Retinal pigment epithelial cell (primary cell): Measurements from ENCODE around the gene KRTAP2-3.
"Not testable (repeated sequence)": the region's sequence is repeated elsewhere in the genome, so short reads cannot be mapped to it uniquely, and the experiment has no call there.

Source experiments
- DNase-seq: peaks from one replicate; pipeline ENCODE4 v3.0.0-alpha.2; 2010; ENCODE audit warnings: low read depth
- H3K4me3 ChIP-seq: 2 replicates; pipeline ENCODE4 v1.5.1; 2011; ENCODE audit warnings: mild to moderate bottlenecking, low read length, control low read depth, moderate library complexity
- TF ChIP-seq, protein P1 (sequence below): conservative IDR thresholded peaks from 2 replicates; pipeline ENCODE4 v1.5.1; 2011; ENCODE audit warnings: low read depth, low read length, control low read depth, inconsistent platforms

The KRTAP2-3 gene

DNA sequence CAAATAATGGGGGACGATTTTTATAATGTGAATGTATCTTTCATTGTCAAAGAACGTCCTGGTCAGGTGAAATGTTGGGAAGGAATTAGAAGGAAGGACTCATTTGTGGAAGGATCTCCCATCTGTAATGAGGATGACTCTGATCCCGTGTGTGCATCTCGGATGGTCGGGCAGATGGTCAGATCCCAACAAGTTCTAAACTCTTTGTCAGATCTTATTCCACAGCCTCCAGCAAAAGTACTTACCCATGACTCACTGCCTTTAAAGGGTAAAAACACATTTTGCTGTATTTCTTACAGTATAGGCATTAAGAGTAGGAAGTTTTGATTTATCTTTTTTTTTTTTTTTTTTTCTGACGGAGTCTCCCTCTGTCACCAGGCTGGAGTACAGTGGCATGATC is 38.6 kb upstream of the KRTAP2-3 start:
- DNase-seq = no peak
- TF ChIP-seq, protein P1, sequence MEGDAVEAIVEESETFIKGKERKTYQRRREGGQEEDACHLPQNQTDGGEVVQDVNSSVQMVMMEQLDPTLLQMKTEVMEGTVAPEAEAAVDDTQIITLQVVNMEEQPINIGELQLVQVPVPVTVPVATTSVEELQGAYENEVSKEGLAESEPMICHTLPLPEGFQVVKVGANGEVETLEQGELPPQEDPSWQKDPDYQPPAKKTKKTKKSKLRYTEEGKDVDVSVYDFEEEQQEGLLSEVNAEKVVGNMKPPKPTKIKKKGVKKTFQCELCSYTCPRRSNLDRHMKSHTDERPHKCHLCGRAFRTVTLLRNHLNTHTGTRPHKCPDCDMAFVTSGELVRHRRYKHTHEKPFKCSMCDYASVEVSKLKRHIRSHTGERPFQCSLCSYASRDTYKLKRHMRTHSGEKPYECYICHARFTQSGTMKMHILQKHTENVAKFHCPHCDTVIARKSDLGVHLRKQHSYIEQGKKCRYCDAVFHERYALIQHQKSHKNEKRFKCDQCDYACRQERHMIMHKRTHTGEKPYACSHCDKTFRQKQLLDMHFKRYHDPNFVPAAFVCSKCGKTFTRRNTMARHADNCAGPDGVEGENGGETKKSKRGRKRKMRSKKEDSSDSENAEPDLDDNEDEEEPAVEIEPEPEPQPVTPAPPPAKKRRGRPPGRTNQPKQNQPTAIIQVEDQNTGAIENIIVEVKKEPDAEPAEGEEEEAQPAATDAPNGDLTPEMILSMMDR = no peak
- no peak overlapping the region for H3K4me3 ChIP-seq

DNA sequence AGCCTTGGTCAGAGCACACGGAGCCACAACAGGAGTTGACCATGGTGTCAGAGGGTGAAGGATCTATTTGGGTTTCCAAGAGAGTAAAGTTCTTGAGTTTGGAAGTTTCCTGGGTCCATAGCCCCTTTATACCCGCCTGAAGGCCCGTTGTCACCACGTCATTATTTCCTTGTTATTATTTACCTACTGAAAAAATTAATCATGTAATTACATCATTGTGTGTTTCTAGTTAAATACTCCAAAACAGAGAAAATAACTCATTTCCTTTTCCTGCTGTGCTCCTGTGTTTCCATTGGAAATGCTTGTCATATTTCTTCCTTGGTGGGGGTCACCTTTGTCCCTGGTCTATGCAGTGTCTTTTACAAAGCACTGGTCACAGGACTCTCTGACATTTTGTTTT is 38.1 kb upstream of the KRTAP2-3 start, which contains the start of gene KRTAP4-8:
TSS of gene KRTAP4-8 (minus strand) at position 101 of the 400 bp plus-strand sequence. CDS start at position 43, 58 bp downstream.
- TF ChIP-seq, protein P1 = no peak
- no peak for DNase-seq
- no peak within 1 kb of the TSS for H3K4me3 ChIP-seq

DNA sequence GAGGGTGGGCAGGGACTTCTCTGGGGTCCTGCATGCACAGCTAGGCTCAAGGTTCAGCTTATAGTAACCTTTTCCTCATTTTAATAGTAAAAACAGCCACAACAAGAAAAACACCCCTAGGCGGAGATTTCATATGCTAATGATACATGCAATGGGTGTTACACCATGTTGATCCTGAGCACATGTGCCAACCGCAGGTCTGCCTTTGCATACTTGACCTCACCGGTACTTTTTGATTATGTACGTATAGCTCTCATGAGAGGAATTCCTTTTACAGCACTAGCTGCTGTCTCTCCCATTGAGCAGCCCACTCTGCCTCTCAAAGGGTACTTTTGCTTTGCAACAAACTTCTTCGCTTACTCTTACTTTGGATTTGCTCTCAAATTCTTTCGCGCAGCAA is 36.1 kb upstream of the KRTAP2-3 start:
- H3K4me3 ChIP-seq = no peak overlapping the region
- TF ChIP-seq, protein P1 = no peak
- no peak for DNase-seq

DNA sequence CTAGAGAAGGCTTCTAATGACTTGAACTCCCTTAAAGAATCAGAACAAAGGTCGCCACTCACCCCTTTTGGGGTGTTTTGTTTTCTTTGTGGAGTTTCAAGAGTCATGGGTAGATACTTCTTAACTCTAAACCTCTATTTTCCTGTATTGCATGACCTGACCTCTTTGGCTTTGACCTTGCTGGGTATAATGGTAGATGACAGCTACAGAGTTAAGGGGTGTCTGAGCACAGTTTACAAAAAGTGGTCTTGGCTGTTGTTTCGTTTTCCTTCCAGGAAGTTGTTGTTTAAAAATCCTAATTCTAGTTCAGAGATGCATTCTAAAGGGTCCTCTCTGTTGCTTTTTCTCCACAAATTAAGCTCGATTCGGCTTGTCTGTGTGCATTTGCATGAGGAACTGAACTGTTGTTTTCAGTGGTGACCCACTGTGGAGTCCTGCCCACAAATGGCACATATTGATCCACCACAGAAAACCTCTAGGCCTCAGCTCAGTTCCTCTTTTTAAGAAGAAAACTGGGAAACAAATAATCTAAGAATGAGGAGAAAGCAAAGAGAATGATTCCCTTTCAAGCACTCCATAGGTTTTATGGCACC is 28.9 kb upstream of the KRTAP2-3 start:
- not testable (repeated sequence) for DNase-seq

DNA sequence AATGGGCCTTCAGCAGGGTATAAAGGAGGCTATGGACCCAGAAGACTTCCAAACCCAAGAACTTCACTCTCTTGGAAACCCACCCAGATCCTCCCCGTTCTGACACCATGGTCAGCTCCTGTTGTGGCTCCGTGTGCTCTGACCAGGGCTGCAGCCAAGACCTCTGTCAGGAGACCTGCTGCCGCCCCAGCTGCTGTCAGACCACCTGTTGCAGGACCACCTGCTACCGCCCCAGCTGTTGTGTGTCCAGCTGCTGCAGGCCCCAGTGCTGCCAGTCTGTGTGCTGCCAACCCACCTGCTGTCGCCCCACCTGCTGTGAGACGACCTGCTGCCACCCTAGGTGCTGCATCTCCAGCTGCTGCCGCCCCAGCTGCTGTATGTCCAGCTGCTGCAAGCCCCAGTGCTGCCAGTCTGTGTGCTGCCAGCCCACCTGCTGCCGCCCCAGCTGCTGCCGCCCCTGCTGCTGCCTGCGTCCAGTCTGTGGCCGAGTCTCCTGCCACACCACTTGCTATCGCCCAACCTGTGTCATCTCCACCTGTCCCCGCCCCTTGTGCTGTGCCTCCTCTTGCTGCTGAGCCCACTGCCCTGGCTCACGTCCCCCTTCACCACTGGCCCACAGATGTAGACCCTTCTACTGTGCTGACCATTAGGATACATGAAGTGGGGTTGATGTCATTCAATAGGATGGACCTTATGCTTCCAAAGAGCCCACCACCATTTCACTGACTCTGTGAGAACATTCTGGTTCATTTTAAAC is 24.4 kb upstream of the KRTAP2-3 start, which contains the start of gene KRTAP4-7:
TSS of gene KRTAP4-7 (plus strand) at position 51 of the 757 bp plus-strand sequence. CDS start at position 108, 57 bp downstream.
- H3K4me3 ChIP-seq, DNase-seq: not testable (repeated sequence)

More for the DNA sequence above, 28.9 kb upstream of the KRTAP2-3 start:
- not testable (repeated sequence) for H3K4me3 ChIP-seq

DNA sequence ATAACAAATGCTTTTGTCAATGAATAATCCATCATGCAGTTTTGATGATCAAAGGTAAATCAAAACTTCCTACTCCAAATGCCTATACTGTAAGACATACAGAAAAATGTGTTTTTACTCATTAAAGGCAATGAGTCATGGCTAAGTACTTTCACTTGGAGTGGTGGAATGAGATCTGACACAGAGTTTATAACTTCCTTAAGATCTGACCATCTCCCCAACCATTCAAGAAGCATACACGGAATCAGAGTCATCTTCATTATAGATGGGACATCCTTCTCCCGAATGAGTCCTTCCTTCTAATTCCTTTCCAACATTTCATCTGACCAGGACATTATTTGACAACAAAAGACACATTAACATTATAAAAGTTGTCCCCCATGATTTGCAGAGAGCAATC is 23.5 kb upstream of the KRTAP2-3 start:
- not testable (repeated sequence) for DNase-seq, H3K4me3 ChIP-seq

DNA sequence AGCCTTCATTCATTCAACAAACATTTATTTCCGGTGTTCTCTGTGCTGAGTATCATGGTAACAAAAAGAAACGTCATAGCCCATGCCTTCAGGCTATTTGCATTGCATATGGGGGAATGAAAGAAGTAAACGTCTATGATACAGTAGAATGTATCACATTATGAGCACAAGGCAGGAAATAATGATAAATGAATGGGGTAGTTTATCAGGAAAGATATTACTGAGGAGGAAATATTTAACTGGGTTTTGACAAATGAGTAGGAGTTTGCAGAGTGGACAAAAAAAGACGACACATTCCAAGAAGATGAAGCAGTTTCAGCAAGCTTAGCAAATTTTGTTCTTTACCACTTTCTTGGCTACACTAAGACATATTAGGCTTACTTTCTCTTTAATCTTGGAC is 22.7 kb upstream of the KRTAP2-3 start:
- TF ChIP-seq, protein P1 = no peak
- H3K4me3 ChIP-seq = no peak overlapping the region
- no peak for DNase-seq

DNA sequence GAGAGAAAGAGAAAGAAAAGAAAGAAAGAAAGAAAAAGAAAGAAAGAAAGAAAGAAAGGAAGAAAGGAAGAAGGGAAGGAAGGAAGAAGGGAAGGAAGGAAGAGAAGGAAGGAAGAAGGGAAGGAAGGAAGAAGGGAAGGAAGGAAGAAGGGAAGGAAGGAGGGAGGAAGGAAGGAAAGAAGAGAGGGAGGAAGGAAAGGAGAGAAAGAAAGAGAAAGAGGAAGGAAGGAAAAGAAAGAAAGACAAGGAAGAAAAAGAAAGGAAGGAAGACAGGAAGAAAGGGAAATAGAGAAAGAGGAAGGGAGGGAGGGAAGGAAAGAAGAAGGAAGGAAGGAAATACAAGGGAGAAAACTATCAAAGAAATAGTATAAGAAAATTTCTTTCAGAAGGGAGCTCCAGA is 16.9 kb upstream of the KRTAP2-3 start:
- no peak overlapping the region for H3K4me3 ChIP-seq
- DNase-seq = no peak
- TF ChIP-seq, protein P1 = no peak
